IMR-90 (cell line): ENCODE measurements around the gene BSPRY. TPM values are rescaled to one million over a fixed set of nuclear protein-coding genes. Genes with fewer than 3 reads are reported as not detected.

Source experiments
- ATAC-seq: fragments of 200-7000 bp; cut with Tn5 transposase; 2 replicates; pipeline ENCODE4 v1.9.1; 2020; ENCODE audit warnings: low read depth, mild to moderate bottlenecking, moderate library complexity
- BruUV-seq: library from RNA; stranded (reverse); fragments of 400-500 nt; replicated peaks from 2 replicates; lab custom pipeline; 2021; lab: Mats Ljungman, UMichigan
- CTCF ChIA-PET: fragments of 300-600 bp; formaldehyde crosslinking; extraction: SDS; loops from one replicate; lab custom pipeline; 2021; ENCODE audit warnings: antibody characterized with exemption; lab: Yijun Ruan, JAX
- POLR2A ChIA-PET: fragments of 300-600 bp; sonication (Branson Sonifier 250); formaldehyde crosslinking; loops from one replicate; lab custom pipeline; 2022; ENCODE audit warnings: antibody characterized with exemption; ENCODE audit not compliant: unreplicated experiment; lab: Charles Lee
- DNase-seq: peaks from one replicate; pipeline ENCODE4 v3.0.0; 2013
- H2AFZ ChIP-seq: replicated peaks from 2 replicates; pipeline ENCODE3; 2013; ENCODE audit warnings: low read length, mild to moderate bottlenecking; ENCODE audit not compliant: poor library complexity
- H2AK5ac ChIP-seq: 2 replicates; pipeline ENCODE4 v1.6.1; 2013; ENCODE audit warnings: low read depth, low read length, inconsistent platforms
- H2AK9ac ChIP-seq: replicated peaks from 2 replicates; pipeline ENCODE3; 2013; ENCODE audit warnings: mild to moderate bottlenecking, low read depth, low read length, moderate library complexity; ENCODE audit not compliant: poor library complexity
- H2BK120ac ChIP-seq: 2 replicates; pipeline ENCODE4 v1.6.1; 2013; ENCODE audit warnings: low read depth, low read length, inconsistent platforms
- H2BK15ac ChIP-seq: 3 replicates; pipeline ENCODE4 v1.6.1; 2013; ENCODE audit warnings: low read depth, low read length, inconsistent platforms
- H2BK20ac ChIP-seq: 2 replicates; pipeline ENCODE4 v1.6.1; 2013; ENCODE audit warnings: low read depth, mild to moderate bottlenecking, inconsistent platforms, low read length, moderate library complexity
- H2BK5ac ChIP-seq: 2 replicates; pipeline ENCODE4 v1.6.1; 2013; ENCODE audit warnings: mild to moderate bottlenecking, low read depth, low read length, inconsistent platforms; ENCODE audit not compliant: poor library complexity, severe bottlenecking
- H3K14ac ChIP-seq: replicated peaks from 2 replicates; pipeline ENCODE4 v1.6.1; 2013; ENCODE audit warnings: low read depth, low read length, inconsistent platforms
- H3K18ac ChIP-seq: 2 replicates; pipeline ENCODE4 v1.6.1; 2013; ENCODE audit warnings: low read depth, low read length, control low read depth
- H3K23ac ChIP-seq: 2 replicates; pipeline ENCODE4 v1.6.1; 2013; ENCODE audit warnings: low read depth, low read length, inconsistent platforms
- H3K27ac ChIP-seq: 2 replicates; pipeline ENCODE4 v1.5.1; 2013; ENCODE audit warnings: mild to moderate bottlenecking, control low read depth, low read length; ENCODE audit not compliant: insufficient read depth
- H3K27me3 ChIP-seq: 2 replicates; pipeline ENCODE4 v1.6.1; 2013; ENCODE audit warnings: low read length; ENCODE audit not compliant: control insufficient read depth, insufficient read depth
- H3K36me3 ChIP-seq: 2 replicates; pipeline ENCODE4 v1.6.1; 2013; ENCODE audit warnings: low read length, mixed read lengths; ENCODE audit not compliant: control insufficient read depth, insufficient read depth
- H3K4ac ChIP-seq: 2 replicates; pipeline ENCODE4 v1.6.1; 2013; ENCODE audit warnings: low read depth, low read length, inconsistent platforms
- H3K4me1 ChIP-seq: 2 replicates; pipeline ENCODE4 v1.6.1; 2013; ENCODE audit warnings: low read length, mixed read lengths; ENCODE audit not compliant: control insufficient read depth, insufficient read depth
- H3K4me2 ChIP-seq: 2 replicates; pipeline ENCODE4 v1.6.1; 2013; ENCODE audit warnings: low read depth, mild to moderate bottlenecking, control low read depth, low read length, moderate library complexity
- H3K4me3 ChIP-seq: 2 replicates; pipeline ENCODE4 v1.5.1; 2013; ENCODE audit warnings: low read depth, mild to moderate bottlenecking, control low read depth, low read length, moderate library complexity; ENCODE audit not compliant: insufficient read depth
- H3K56ac ChIP-seq: 2 replicates; pipeline ENCODE4 v1.6.1; 2013; ENCODE audit warnings: low read length, inconsistent platforms; ENCODE audit not compliant: insufficient read depth; ENCODE audit errors: extremely low read depth
- H3K79me1 ChIP-seq, 2 experiments: 2 replicates each; pipeline ENCODE4 v1.6.1; 2013; ENCODE audit warnings: low read length in 2 of 2, inconsistent platforms in 1 of 2, low read depth in 1 of 2
- H3K9ac ChIP-seq: 2 replicates; pipeline ENCODE4 v1.6.1; 2013; ENCODE audit warnings: low read depth, low read length, control low read depth
- H3K9me1 ChIP-seq: 2 replicates; pipeline ENCODE4 v1.6.1; 2013; ENCODE audit warnings: low read length, inconsistent platforms; ENCODE audit not compliant: insufficient read depth
- H3K9me3 ChIP-seq: 2 replicates; pipeline ENCODE4 v1.6.1; 2013; ENCODE audit warnings: low read length; ENCODE audit not compliant: control insufficient read depth, insufficient read depth
- H4K20me1 ChIP-seq: 2 replicates; pipeline ENCODE4 v1.6.1; 2013; ENCODE audit warnings: low read length, inconsistent platforms; ENCODE audit not compliant: insufficient read depth
- H4K5ac ChIP-seq: 2 replicates; pipeline ENCODE4 v1.6.1; 2013; ENCODE audit warnings: mild to moderate bottlenecking, low read depth, low read length, control low read depth
- H4K8ac ChIP-seq, 2 experiments: 2 replicates each; pipeline ENCODE4 v1.6.1; 2013; ENCODE audit warnings: low read depth in 2 of 2, low read length in 2 of 2, control low read depth in 1 of 2, inconsistent platforms in 1 of 2
- H4K91ac ChIP-seq: 2 replicates; pipeline ENCODE4 v1.6.1; 2013; ENCODE audit warnings: low read depth, low read length, inconsistent platforms; ENCODE audit not compliant: insufficient read depth
- CEBPB ChIP-seq: IDR thresholded peaks from 2 replicates; pipeline ENCODE4 v1.6.1; 2012; ENCODE audit warnings: low read depth, low read length, improper control_type of control experiment
- CHD1 ChIP-seq: IDR thresholded peaks from 2 replicates; pipeline ENCODE4 v1.6.1; 2012; ENCODE audit warnings: low read depth, low read length, improper control_type of control experiment
- CTCF ChIP-seq: conservative IDR thresholded peaks from 2 replicates; pipeline ENCODE4 v1.5.1; 2012; ENCODE audit warnings: mild to moderate bottlenecking, low read depth, low read length, improper control_type of control experiment
- ELK1 ChIP-seq: fragments of 150-350 bp; IDR thresholded peaks from 2 replicates; pipeline ENCODE4 v1.6.1; 2016; ENCODE audit warnings: low read depth, mild to moderate bottlenecking, low read length, moderate library complexity, borderline replicate concordance
- MAFK ChIP-seq: IDR thresholded peaks from 2 replicates; pipeline ENCODE4 v1.6.1; 2012; ENCODE audit warnings: low read depth, low read length, improper control_type of control experiment
- MAZ ChIP-seq: IDR thresholded peaks from 2 replicates; pipeline ENCODE4 v1.6.1; 2012; ENCODE audit warnings: low read depth, mild to moderate bottlenecking, low read length, improper control_type of control experiment, moderate library complexity, borderline replicate concordance
- MXI1 ChIP-seq: IDR thresholded peaks from 2 replicates; pipeline ENCODE4 v1.6.1; 2012; ENCODE audit warnings: low read depth, mild to moderate bottlenecking, low read length, moderate library complexity, borderline replicate concordance
- NFE2L2 ChIP-seq: fragments of 150-350 bp; IDR thresholded peaks from 2 replicates; pipeline ENCODE4 v1.6.1; 2016; ENCODE audit warnings: low read depth, mild to moderate bottlenecking, low read length
- POLR2A ChIP-seq: IDR thresholded peaks from 2 replicates; pipeline ENCODE4 v1.6.1; 2012; ENCODE audit warnings: mild to moderate bottlenecking, low read depth, low read length
- RAD21 ChIP-seq: IDR thresholded peaks from 2 replicates; pipeline ENCODE4 v1.6.1; 2012; ENCODE audit warnings: low read length, improper control_type of control experiment
- RCOR1 ChIP-seq: IDR thresholded peaks from 2 replicates; pipeline ENCODE4 v1.6.1; 2012; ENCODE audit warnings: mild to moderate bottlenecking, low read length, improper control_type of control experiment; ENCODE audit not compliant: insufficient replicate concordance
- RFX5 ChIP-seq: IDR thresholded peaks from 2 replicates; pipeline ENCODE4 v1.8.0; 2012; ENCODE audit warnings: low read depth, mild to moderate bottlenecking, low read length, moderate library complexity
- SMC3 ChIP-seq: fragments of 150-350 bp; IDR thresholded peaks from 2 replicates; pipeline ENCODE4 v1.6.1; 2016; ENCODE audit warnings: low read depth, mild to moderate bottlenecking, antibody characterized with exemption, low read length, moderate library complexity
- USF2 ChIP-seq: fragments of 150-350 bp; IDR thresholded peaks from 2 replicates; pipeline ENCODE4 v1.6.1; 2017; ENCODE audit warnings: mild to moderate bottlenecking, antibody characterized with exemption, low read length, low read depth
- dilution Hi-C: fragments of 300-500 bp; cut with HindIII; formaldehyde crosslinking; loops from one replicate; pipeline ENCODE4 v1.14.3; 2018; ENCODE audit warnings: low sequenced_read_pairs; ENCODE audit not compliant: unreplicated experiment
- in situ Hi-C: fragments of 300-500 bp; cut with MboI; formaldehyde crosslinking; loops from 3 replicates; pipeline ENCODE4 v1.14.3; 2019; ENCODE audit warnings: low sequenced_read_pairs, inconsistent platforms, mixed read lengths
- intact Hi-C: fragments of 100-400 bp; cut with micrococcal nuclease; formaldehyde crosslinking; loops from 2 replicates; pipeline ENCODE4 v1.10.0; 2022
- polyA plus RNA-seq, 3 experiments: library from polyadenylated mRNA; depleted of rRNA; stranded (reverse); fragments of >200 nt; gene quantifications; 2 replicates each; pipeline ENCODE4 v1.2.3, GENCODE V29; 2012; ENCODE audit warnings: low replicate concordance in 1 of 3
- total RNA-seq: library from RNA; depleted of rRNA; stranded (reverse); fragments of >200 nt; gene quantifications from 2 replicates; pipeline ENCODE4 v1.2.3, GENCODE V29; 2012

BSPRY gene
- total and polyA plus RNA-seq, 2 of the 4 experiments (the other 2 are of a cell fraction), result not detected

GRCh38 chr9:113315231-113315630, 34.1 kb upstream of the BSPRY start:
- Histone ChIP-seq H3K14ac (no peak overlapping the region), H3K79me1 (no peaks in the 10 kb centered on the region), H2BK20ac (no peak overlapping the region), H4K20me1 (no peaks in the 10 kb centered on the region), H3K4me1 (no peaks in the 10 kb centered on the region), H2BK15ac (no peak overlapping the region), H2AK9ac (no peak overlapping the region), H2AFZ (no peak overlapping the region), H3K27ac (no peak overlapping the region), H2AK5ac (no peak overlapping the region), H3K4me2 (no peak overlapping the region), H3K18ac (no peak overlapping the region), H2BK5ac (no peak overlapping the region), H3K56ac (no peak overlapping the region), H2BK120ac (no peak overlapping the region), H3K9me3 (peaks cover 2% of the 10 kb centered on the region; the same call in 1 of the 2 replicates), H4K91ac (no peak overlapping the region), H3K23ac (no peak overlapping the region), H3K9me1 (no peaks in the 10 kb centered on the region), H3K27me3 (peaks cover 8% of the 10 kb centered on the region; the same call in 1 of the 2 replicates), H3K9ac (no peak overlapping the region), H3K4ac (no peak overlapping the region), H4K5ac (no peak overlapping the region), H3K4me3 (no peak overlapping the region), H3K36me3 (no peaks in the 10 kb centered on the region), H4K8ac (no peak overlapping the region)
- in situ Hi-C loops, result no loop called here
- TF ChIP-seq RFX5 (no peak), POLR2A (no peak), CTCF (no peak), MAFK (no peak), RAD21 (no peak), CEBPB (no peak), SMC3 (no peak), CHD1 (no peak), NFE2L2 (no peak), MXI1 (no peak), ELK1 (no peak), USF2 (no peak), RCOR1 (no peak), MAZ (no peak)
- DNase-seq (no peak), ATAC-seq (no peak)
- POLR2A ChIA-PET, result no interaction called here
- no TSS peak for BruUV-seq
- dilution Hi-C loops, result no loop called here
- CTCF ChIA-PET, result no interaction called here
- intact Hi-C loops, result no loop called here
